Measurements from ENCODE around the gene SEMA7A. TPM values are rescaled to one million over a fixed set of nuclear protein-coding genes. Genes with fewer than 3 reads are reported as not detected.
A peak's percentile ranks its signal among the peaks of the same experiment; 100 is the strongest.

SEMA7A gene
- total and polyA plus RNA-seq, 9 of the 15 experiments (the other 6 are each of a cell fraction or from before 2014, with no cell fraction given) = 0.04 to 8.2 (median 5.4) TPM; not detected in 1

- H3K9ac ChIP-seq (ENCODE audit: insufficient read depth in 1 of 2, low read depth in 2 of 2, low read length in 2 of 2) = peak overlapping the region in 1 of 2 experiments; percentile 59; a peak in 1 of 4 replicates
- H3K9me1 ChIP-seq (ENCODE audit: control insufficient read depth, insufficient read depth, low read length) = peaks cover 3% of the 10 kb centered on the region
- H3K27me3 ChIP-seq (ENCODE audit: control insufficient read depth in 2 of 2, insufficient read depth in 2 of 2, low read length in 2 of 2) = no peaks in the 10 kb centered on the region
- FAIRE-seq (no peak), ATAC-seq (no peak), DNase-seq (ENCODE audit: extremely low read depth in 1 of 4, low spot score in 3 of 4) (no peak)
- in situ Hi-C loops (cut with MboI) = no loop called here
- 63% methylated on average over 4 of the region's 5 CpGs for WGBS (ENCODE audit: insufficient coverage, low coverage, missing lambda C conversion rate)
- BruUV-seq (replicated peaks) = no TSS peak
- no peaks in the 10 kb centered on the region for H3K9me3 ChIP-seq (replicated peaks; ENCODE audit: control insufficient read depth, insufficient read depth, low read depth, low read length)
- peaks cover 6% of the 10 kb centered on the region; the same call in 1 of the 2 replicates for H4K20me1 ChIP-seq (replicated peaks; ENCODE audit: control insufficient read depth, insufficient read depth, low read length)
- H3K79me2 ChIP-seq (ENCODE audit: control insufficient read depth, insufficient read depth, low read length) = peaks cover 7% of the 10 kb centered on the region; the same call in 2 of the 3 replicates
- ChIA-PET POLR2A (interaction anchor here (0.6 to 1.6 kb wide), 2 partner anchors 9 to 17 kb away, joined by 3 to 4 read pairs; no protein-coding TSS in a partner anchor), CTCF (ENCODE audit: low intra/inter-chr PET ratio) (no interaction called here)
- no peak overlapping the region for H2AFZ ChIP-seq (ENCODE audit: low read depth, low read length)
- no peak overlapping the region for H3K4me2 ChIP-seq (ENCODE audit: insufficient read depth, low read length)
- intact Hi-C loops (cut with micrococcal nuclease) = no loop called here
- no peak overlapping the region for H3K4me3 ChIP-seq
- peaks cover 87% of the 10 kb centered on the region; the same call in 2 of the 3 replicates for H3K36me3 ChIP-seq (ENCODE audit: control insufficient read depth, insufficient read depth, low read length)
- TF ChIP-seq CBFA2T2 (conservative IDR thresholded peaks at IDR 0.05) = no peak
- TF ChIP-seq ZFP36 (IDR thresholded peaks at IDR 0.05; ENCODE audit: low read depth, low read length, partially characterized antibody) = peak; percentile 83
- H3K4me1 ChIP-seq (replicated peaks in 1 of 2; ENCODE audit: control insufficient read depth in 2 of 2, insufficient read depth in 2 of 2, low read length in 2 of 2) = peaks cover 0 to 37% of the 10 kb centered on the region in 2 experiments; a peak in 3 of 5 replicates
- H3K27ac ChIP-seq (ENCODE audit: extremely low read depth, low read depth, low read length) = no peak overlapping the region
These were observed 19.6 kb downstream of the SEMA7A start for GRCh38 chr15:74414081-74414580.

GRCh38 chr15:74413350-74414080, 20.2 kb downstream of the SEMA7A start:
- no peaks in the 10 kb centered on the region for H3K27me3 ChIP-seq (ENCODE audit: control insufficient read depth in 2 of 2, insufficient read depth in 2 of 2, low read length in 2 of 2)
- H3K4me3 ChIP-seq = no peak overlapping the region
- no peak for FAIRE-seq
- ChIA-PET POLR2A (interaction anchor here (0.6 to 3.5 kb wide), 4 partner anchors 8 to 457 kb away, joined by 3 to 24 read pairs (median 5); no protein-coding TSS in a partner anchor), CTCF (ENCODE audit: low intra/inter-chr PET ratio) (no interaction called here)
- H4K20me1 ChIP-seq (replicated peaks; ENCODE audit: control insufficient read depth, insufficient read depth, low read length) = peaks cover 6% of the 10 kb centered on the region; the same call in 1 of the 2 replicates
- intact Hi-C loops (cut with micrococcal nuclease) (no loop called here), in situ Hi-C loops (cut with MboI) (no loop called here)
- H3K4me1 ChIP-seq (replicated peaks in 1 of 2; ENCODE audit: control insufficient read depth in 2 of 2, insufficient read depth in 2 of 2, low read length in 2 of 2) = peaks cover 3 to 40% of the 10 kb centered on the region in 2 experiments; a peak in 3 of 5 replicates
- peaks cover 3% of the 10 kb centered on the region for H3K9me1 ChIP-seq (ENCODE audit: control insufficient read depth, insufficient read depth, low read length)
- no peak overlapping the region for H2AFZ ChIP-seq (ENCODE audit: low read depth, low read length)
- H3K9me3 ChIP-seq (replicated peaks; ENCODE audit: control insufficient read depth, insufficient read depth, low read depth, low read length) = no peaks in the 10 kb centered on the region
- peak overlapping the region in 1 of 2 experiments; percentile 59; a peak in 2 of 4 replicates for H3K9ac ChIP-seq (ENCODE audit: insufficient read depth in 1 of 2, low read depth in 2 of 2, low read length in 2 of 2)
- no peak overlapping the region for H3K4me2 ChIP-seq (ENCODE audit: insufficient read depth, low read length)
- TF ChIP-seq ATF7 (IDR thresholded peaks at IDR 0.05) (no peak), NFRKB (IDR thresholded peaks at IDR 0.05; ENCODE audit: low read depth) (no peak), DNMT1 (IDR thresholded peaks at IDR 0.05) (no peak), CREB3L1 (IDR thresholded peaks at IDR 0.05; ENCODE audit: borderline replicate concordance, low read depth) (no peak), RBBP5 (IDR thresholded peaks at IDR 0.05; ENCODE audit: borderline replicate concordance, insufficient read depth, low read length, poor library complexity, severe bottlenecking) (no peak), SRSF3 (IDR thresholded peaks at IDR 0.05; ENCODE audit: insufficient read depth, low read length) (no peak), FUS (optimal IDR thresholded peaks at IDR 0.05; ENCODE audit: low read depth, low read length) (no peak), HDGF (IDR thresholded peaks at IDR 0.05) (no peak), C11orf30 (IDR thresholded peaks at IDR 0.05; ENCODE audit: low read depth) (no peak)
- 0 out of 3 replicates have a peak, but pooled peaks cover under 1% of the 10 kb centered on the region for H3K79me2 ChIP-seq (ENCODE audit: control insufficient read depth, insufficient read depth, low read length)
- no peak overlapping the region for H3K27ac ChIP-seq (ENCODE audit: extremely low read depth, low read depth, low read length)
- ATAC-seq = no peak
- no TSS peak for BruUV-seq (replicated peaks)
- peaks cover 82% of the 10 kb centered on the region; the same call in 2 of the 3 replicates for H3K36me3 ChIP-seq (ENCODE audit: control insufficient read depth, insufficient read depth, low read length)
- no peak for DNase-seq (ENCODE audit: extremely low read depth in 1 of 4, low spot score in 3 of 4)
- WGBS (ENCODE audit: insufficient coverage, low coverage, missing lambda C conversion rate) = 63% methylated on average over 9 of the region's 9 CpGs

All from K562 (cell line).